Trophoblast cell (in vitro differentiated cells and primary cell): ENCODE measurements around the gene HYKK.

Experiments
- DNase-seq, 2 donors: peaks; one replicate each; pipeline ENCODE4 v3.0.0-alpha.2; 2016
- H2AFZ ChIP-seq: 2 replicates; pipeline ENCODE4 v1.6.1; 2013; ENCODE audit warnings: low read length, moderate library complexity, mild to moderate bottlenecking; ENCODE audit not compliant: insufficient read depth, poor library complexity
- H2AK5ac ChIP-seq: 2 replicates; pipeline ENCODE4 v1.6.1; 2013; ENCODE audit warnings: mild to moderate bottlenecking, low read length
- H2BK120ac ChIP-seq: 2 replicates; pipeline ENCODE4 v1.6.1; 2013; ENCODE audit warnings: low read length, mild to moderate bottlenecking, moderate library complexity; ENCODE audit not compliant: insufficient read depth, poor library complexity
- H2BK12ac ChIP-seq: 2 replicates; pipeline ENCODE4 v1.6.1; 2013; ENCODE audit warnings: mild to moderate bottlenecking, low read length, moderate library complexity
- H2BK5ac ChIP-seq: 2 replicates; pipeline ENCODE4 v1.6.1; 2013; ENCODE audit warnings: low read length, low read depth, moderate library complexity, mild to moderate bottlenecking; ENCODE audit not compliant: poor library complexity
- H3K14ac ChIP-seq: 2 replicates; pipeline ENCODE4 v1.6.1; 2013; ENCODE audit warnings: mild to moderate bottlenecking, low read length
- H3K18ac ChIP-seq: 2 replicates; pipeline ENCODE4 v1.6.1; 2013; ENCODE audit warnings: mild to moderate bottlenecking, low read length
- H3K23ac ChIP-seq: 2 replicates; pipeline ENCODE4 v1.6.1; 2013; ENCODE audit warnings: low read length
- H3K27ac ChIP-seq: 2 replicates; pipeline ENCODE4 v1.5.1; 2013; ENCODE audit warnings: low read depth, mild to moderate bottlenecking, inconsistent platforms, low read length, moderate library complexity
- H3K27me3 ChIP-seq: 2 replicates; pipeline ENCODE4 v1.6.1; 2013; ENCODE audit warnings: inconsistent platforms, mild to moderate bottlenecking, low read length, moderate library complexity; ENCODE audit not compliant: insufficient read depth
- H3K36me3 ChIP-seq, 2 experiments: 1 replicate in 1 of 2; 2 replicates in 1 of 2; pipeline ENCODE4 v1.6.1; 2013; ENCODE audit warnings: low read length in 2 of 2, mild to moderate bottlenecking in 2 of 2, moderate library complexity in 1 of 2; ENCODE audit not compliant: insufficient read depth in 2 of 2, control insufficient read depth in 1 of 2
- H3K4ac ChIP-seq: 2 replicates; pipeline ENCODE4 v1.6.1; 2013; ENCODE audit warnings: low read depth, mild to moderate bottlenecking, low read length, moderate library complexity
- H3K4me1 ChIP-seq, 2 experiments: 1 replicate in 1 of 2; 2 replicates in 1 of 2; pipeline ENCODE4 v1.6.1; 2013; ENCODE audit warnings: low read length in 2 of 2, mild to moderate bottlenecking in 2 of 2, moderate library complexity in 1 of 2; ENCODE audit not compliant: insufficient read depth in 2 of 2, control insufficient read depth in 1 of 2
- H3K4me2 ChIP-seq: 2 replicates; pipeline ENCODE4 v1.6.1; 2013; ENCODE audit warnings: inconsistent platforms, mild to moderate bottlenecking, low read length, moderate library complexity
- H3K4me3 ChIP-seq: 2 replicates; pipeline ENCODE4 v1.5.1; 2013; ENCODE audit warnings: mild to moderate bottlenecking, low read depth, low read length, inconsistent platforms
- H3K79me1 ChIP-seq: one replicate; pipeline ENCODE4 v1.6.1; 2013; ENCODE audit warnings: low read length
- H3K79me2 ChIP-seq: 2 replicates; pipeline ENCODE4 v1.6.1; 2013; ENCODE audit warnings: low read length, mild to moderate bottlenecking; ENCODE audit not compliant: control insufficient read depth, insufficient read depth, poor library complexity
- H3K9ac ChIP-seq: 2 replicates; pipeline ENCODE4 v1.6.1; 2013; ENCODE audit warnings: mild to moderate bottlenecking, low read length
- H3K9me3 ChIP-seq: 2 replicates; pipeline ENCODE4 v1.6.1; 2013; ENCODE audit warnings: low read depth, mild to moderate bottlenecking, control low read depth, inconsistent platforms, low read length; ENCODE audit not compliant: insufficient read depth
- H4K12ac ChIP-seq: 2 replicates; pipeline ENCODE4 v1.6.1; 2013; ENCODE audit warnings: low read depth, mild to moderate bottlenecking, low read length, moderate library complexity
- H4K8ac ChIP-seq: 2 replicates; pipeline ENCODE4 v1.6.1; 2013; ENCODE audit warnings: low read depth, mild to moderate bottlenecking, low read length, moderate library complexity
- H4K91ac ChIP-seq: one replicate; pipeline ENCODE4 v1.6.1; 2013; ENCODE audit warnings: low read depth, mild to moderate bottlenecking, low read length, moderate library complexity
- WGBS: extraction: QIAGEN DNeasy Blood & Tissue Kit; methylation state at CpG from one replicate; pipeline ENCODE4 v1.1.7; 2013; ENCODE audit warnings: missing lambda C conversion rate; ENCODE audit not compliant: insufficient read length, insufficient coverage; ENCODE audit errors: extremely low coverage; 5-methylcytosine and 5-hydroxymethylcytosine counted together

The HYKK gene

DNA sequence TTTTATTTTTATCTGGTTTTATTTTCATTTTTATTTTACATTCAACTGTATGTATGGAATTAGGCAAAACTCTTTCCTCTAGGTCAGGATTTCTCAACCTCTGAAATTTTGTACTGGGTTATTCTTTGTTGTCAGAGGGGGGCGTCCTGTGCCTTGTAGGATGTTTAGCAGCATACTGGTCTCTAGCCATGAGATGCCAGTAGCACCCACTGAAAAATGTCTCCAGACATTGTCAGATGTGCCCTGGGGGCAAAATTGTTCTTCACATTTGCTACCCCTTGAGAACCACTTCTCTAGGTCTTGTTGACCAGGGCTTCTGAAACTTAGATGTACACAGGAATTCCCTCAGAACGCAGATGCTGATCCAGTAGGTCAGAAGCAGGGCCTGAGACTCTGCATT, 63.3 kb downstream of the HYKK start:
- H4K91ac ChIP-seq, result no peak overlapping the region
- no peak overlapping the region for H2BK12ac ChIP-seq
- no peak overlapping the region for H3K27ac ChIP-seq
- no peaks in the 10 kb centered on the region for H3K36me3 ChIP-seq
- H3K79me2 ChIP-seq, result no peaks in the 10 kb centered on the region
- H3K18ac ChIP-seq, result no peak overlapping the region
- H3K27me3 ChIP-seq, result no peaks in the 10 kb centered on the region
- H2AK5ac ChIP-seq, result no peak overlapping the region
- H3K4me1 ChIP-seq, result peaks cover 0 to 4% of the 10 kb centered on the region in 2 experiments
- H2BK5ac ChIP-seq, result no peak overlapping the region
- H3K79me1 ChIP-seq, result no peaks in the 10 kb centered on the region
- WGBS, result no CpG with 5 or more reads among the region's 2 CpGs
- no peak overlapping the region for H2BK120ac ChIP-seq
- H4K12ac ChIP-seq, result no peak overlapping the region
- no peak overlapping the region for H3K4me2 ChIP-seq
- H3K23ac ChIP-seq, result no peak overlapping the region
- no peak overlapping the region for H3K4me3 ChIP-seq
- H3K14ac ChIP-seq, result no peak overlapping the region
- H4K8ac ChIP-seq, result no peak overlapping the region
- H2AFZ ChIP-seq, result no peak overlapping the region
- H3K9ac ChIP-seq, result no peak overlapping the region
- H3K9me3 ChIP-seq, result no peaks in the 10 kb centered on the region
- no peak overlapping the region for H3K4ac ChIP-seq
- no peak for DNase-seq

- Histone ChIP-seq H2BK12ac (no peak overlapping the region), H2BK120ac (no peak overlapping the region), H3K4me3 (no peak overlapping the region), H3K23ac (no peak overlapping the region), H2AK5ac (no peak overlapping the region), H2AFZ (no peak overlapping the region), H3K27me3 (no peaks in the 10 kb centered on the region), H3K9me3 (no peaks in the 10 kb centered on the region), H3K14ac (no peak overlapping the region), H3K79me1 (no peaks in the 10 kb centered on the region), H3K18ac (no peak overlapping the region), H3K79me2 (no peaks in the 10 kb centered on the region), H4K12ac (no peak overlapping the region), H3K4me1 (no peaks in the 10 kb centered on the region), H2BK5ac (no peak overlapping the region), H3K4me2 (no peak overlapping the region), H3K36me3 (no peaks in the 10 kb centered on the region), H3K27ac (no peak overlapping the region), H3K4ac (no peak overlapping the region), H3K9ac (no peak overlapping the region), H4K8ac (no peak overlapping the region), H4K91ac (no peak overlapping the region)
- no peak for DNase-seq
- WGBS, result no CpG with 5 or more reads among the region's 4 CpGs
These were observed 64.0 kb downstream of the HYKK start for GRCh38 chr15:78571382-78571781.

DNA sequence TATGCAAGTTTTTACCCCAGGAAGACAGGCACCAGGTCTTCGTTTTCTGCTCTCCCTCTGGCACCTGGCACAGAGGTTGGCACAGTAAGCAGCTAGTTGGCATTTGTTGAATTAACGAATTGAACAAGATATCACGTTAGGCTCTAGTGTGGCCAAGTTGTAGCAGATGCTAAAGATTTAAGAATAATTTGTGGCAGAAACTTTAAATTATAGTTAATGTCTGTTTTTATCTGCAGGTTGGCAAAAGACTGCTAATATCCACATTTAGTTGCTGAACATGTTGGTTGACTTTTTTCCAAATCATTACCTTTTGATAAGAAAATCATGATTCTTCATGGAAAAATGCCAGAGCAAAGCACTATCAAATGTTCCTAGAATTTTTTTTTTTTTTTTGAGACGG, 66.0 kb downstream of the HYKK start:
- Histone ChIP-seq H3K18ac (no peak overlapping the region), H3K14ac (no peak overlapping the region), H3K9me3 (no peaks in the 10 kb centered on the region), H4K12ac (no peak overlapping the region), H3K27me3 (no peaks in the 10 kb centered on the region), H3K4ac (no peak overlapping the region), H3K4me3 (no peak overlapping the region), H2AK5ac (no peak overlapping the region), H2AFZ (no peak overlapping the region), H3K79me1 (no peaks in the 10 kb centered on the region), H3K79me2 (no peaks in the 10 kb centered on the region), H2BK5ac (no peak overlapping the region), H3K4me1 (no peaks in the 10 kb centered on the region), H4K91ac (no peak overlapping the region), H2BK12ac (no peak overlapping the region), H3K9ac (no peak overlapping the region), H2BK120ac (no peak overlapping the region), H3K27ac (no peak overlapping the region), H3K23ac (no peak overlapping the region), H4K8ac (no peak overlapping the region), H3K36me3 (no peaks in the 10 kb centered on the region), H3K4me2 (no peak overlapping the region)
- no CpG with 5 or more reads among the region's 4 CpGs for WGBS
- DNase-seq, result no peak

DNA sequence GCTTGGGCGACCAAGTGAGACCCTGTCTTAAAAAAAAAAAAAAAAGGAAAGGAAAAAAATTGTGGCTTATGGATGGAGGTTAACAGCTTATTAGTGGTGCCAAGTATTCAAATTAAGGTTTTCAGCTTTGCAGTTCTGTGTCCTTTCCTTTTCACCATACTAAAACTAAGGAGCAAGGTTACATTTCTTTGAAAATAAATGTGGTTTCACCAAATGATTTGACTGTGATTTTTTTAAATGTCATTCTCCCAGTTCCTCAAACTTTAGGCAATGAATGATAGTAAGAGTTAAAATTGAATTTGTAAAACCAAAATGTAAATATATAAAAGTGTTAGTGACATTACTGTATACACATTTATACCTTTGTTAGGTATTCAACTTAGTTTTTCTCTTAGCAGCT, 67.6 kb downstream of the HYKK start:
- H2BK5ac ChIP-seq, result no peak overlapping the region
- no peak overlapping the region for H3K4ac ChIP-seq
- no peak overlapping the region for H3K23ac ChIP-seq
- no peak overlapping the region for H3K18ac ChIP-seq
- H2AFZ ChIP-seq, result no peak overlapping the region
- no peaks in the 10 kb centered on the region for H3K9me3 ChIP-seq
- H2BK120ac ChIP-seq, result no peak overlapping the region
- H3K4me3 ChIP-seq, result no peak overlapping the region
- H2AK5ac ChIP-seq, result no peak overlapping the region
- H4K91ac ChIP-seq, result no peak overlapping the region
- H4K12ac ChIP-seq, result no peak overlapping the region
- WGBS, result no CpG with 5 or more reads among the region's 1 CpG
- no peak overlapping the region for H3K4me2 ChIP-seq
- H3K79me2 ChIP-seq, result no peaks in the 10 kb centered on the region
- no peak overlapping the region for H3K9ac ChIP-seq
- H2BK12ac ChIP-seq, result no peak overlapping the region
- H3K4me1 ChIP-seq, result no peaks in the 10 kb centered on the region
- H4K8ac ChIP-seq, result no peak overlapping the region
- H3K27ac ChIP-seq, result no peak overlapping the region
- DNase-seq, result no peak
- H3K14ac ChIP-seq, result no peak overlapping the region
- H3K27me3 ChIP-seq, result no peaks in the 10 kb centered on the region
- H3K79me1 ChIP-seq, result no peaks in the 10 kb centered on the region
- H3K36me3 ChIP-seq, result no peaks in the 10 kb centered on the region
